Mesodermal cell (in vitro differentiated cells): Measurements from ENCODE around the gene EXOC3L2.
"Not testable (repeated sequence)": the region's sequence is repeated elsewhere in the genome, so short reads cannot be mapped to it uniquely, and the experiment has no call there.

Experiments used
- H3K27ac ChIP-seq: 2 replicates; pipeline ENCODE4 v1.7.0; 2013; ENCODE audit warnings: mild to moderate bottlenecking, low read depth, low read length, moderate library complexity; ENCODE audit not compliant: severe bottlenecking
- H3K36me3 ChIP-seq: 2 replicates; pipeline ENCODE4 v1.7.1; 2013; ENCODE audit warnings: mild to moderate bottlenecking, low read length, moderate library complexity; ENCODE audit not compliant: control insufficient read depth, insufficient read depth
- H3K4me1 ChIP-seq: one replicate; pipeline ENCODE4 v1.7.1; 2013; ENCODE audit warnings: mild to moderate bottlenecking, low read length; ENCODE audit not compliant: insufficient read depth, control insufficient read depth, poor library complexity, severe bottlenecking
- H3K4me3 ChIP-seq: 2 replicates; pipeline ENCODE4 v1.7.0; 2013; ENCODE audit warnings: low read length, control low read depth, mild to moderate bottlenecking; ENCODE audit not compliant: insufficient read depth, poor library complexity, severe bottlenecking; ENCODE audit errors: extremely low read depth
- H3K9me3 ChIP-seq: 2 replicates; pipeline ENCODE4 v1.7.1; 2013; ENCODE audit warnings: mild to moderate bottlenecking, low read length, moderate library complexity; ENCODE audit not compliant: control insufficient read depth
- WGBS, 2 experiments: methylation state at CpG; one replicate each; pipeline ENCODE4 v1.1.5; 2013; ENCODE audit warnings: missing lambda C conversion rate in 2 of 2; ENCODE audit not compliant: insufficient coverage in 2 of 2; 5-methylcytosine and 5-hydroxymethylcytosine counted together

Gene EXOC3L2

GRCh38 chr19:45245826-45246225 lies 619 bp upstream of the EXOC3L2 start:
- H3K27ac ChIP-seq, result peak overlapping the region; percentile 64
- H3K4me3 ChIP-seq, result peak overlapping the region; percentile 43
- 86 to 92% methylated on average over 4 of the region's 4 CpGs for WGBS, 2 experiments
- no peaks in the 10 kb centered on the region for H3K36me3 ChIP-seq
- H3K4me1 ChIP-seq, result peaks cover 37% of the 10 kb centered on the region
- no peaks in the 10 kb centered on the region for H3K9me3 ChIP-seq

- no peaks in the 10 kb centered on the region for H3K36me3 ChIP-seq
- H3K27ac ChIP-seq, result peak overlapping the region; percentile 64
- 54 to 62% methylated on average over 15 of the region's 15 CpGs for WGBS, 2 experiments
- peaks cover 37% of the 10 kb centered on the region for H3K4me1 ChIP-seq
- H3K4me3 ChIP-seq, result peak overlapping the region; percentile 43
- H3K9me3 ChIP-seq, result no peaks in the 10 kb centered on the region
Observed at GRCh38 chr19:45244133-45244794, 943 bp downstream of the EXOC3L2 start.

DNA sequence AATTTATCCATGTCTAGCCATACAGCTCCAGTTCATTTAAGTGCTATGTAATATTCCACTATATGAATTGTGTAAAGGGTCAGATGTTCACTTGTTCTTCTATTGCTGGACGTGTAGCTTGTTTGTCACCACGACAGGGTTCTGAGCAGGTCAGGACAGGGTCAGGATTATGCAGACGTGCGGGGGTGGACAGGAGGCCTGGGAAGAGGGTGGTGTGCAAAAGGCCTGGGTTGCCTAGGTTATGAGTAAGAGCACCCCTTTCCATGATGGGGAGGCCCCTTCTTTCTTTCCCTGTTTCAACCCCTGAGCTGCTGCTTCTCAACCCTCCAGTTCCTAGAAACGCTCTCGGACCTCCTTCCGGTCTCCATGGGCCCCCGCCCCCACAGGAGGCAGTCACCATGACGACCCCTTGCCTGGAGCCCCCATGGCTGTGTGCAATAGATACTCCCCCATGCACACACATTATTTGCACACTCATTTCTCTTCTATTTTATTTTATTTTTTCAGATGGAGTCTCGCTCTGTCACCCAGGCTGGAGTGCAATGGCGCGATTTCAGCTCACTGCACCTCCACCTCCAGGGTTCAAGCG lies 2.0 kb downstream of the EXOC3L2 start:
- peaks cover 9% of the 10 kb centered on the region for H3K36me3 ChIP-seq
- H3K9me3 ChIP-seq, result no peaks in the 10 kb centered on the region
- H3K4me1 ChIP-seq, result peaks cover 37% of the 10 kb centered on the region
- H3K27ac ChIP-seq, result no peak overlapping the region
- H3K4me3 ChIP-seq, result peak overlapping the region; percentile 2
- 87 to 92% methylated on average over 12 to 13 of the region's 13 CpGs for WGBS, 2 experiments

DNA sequence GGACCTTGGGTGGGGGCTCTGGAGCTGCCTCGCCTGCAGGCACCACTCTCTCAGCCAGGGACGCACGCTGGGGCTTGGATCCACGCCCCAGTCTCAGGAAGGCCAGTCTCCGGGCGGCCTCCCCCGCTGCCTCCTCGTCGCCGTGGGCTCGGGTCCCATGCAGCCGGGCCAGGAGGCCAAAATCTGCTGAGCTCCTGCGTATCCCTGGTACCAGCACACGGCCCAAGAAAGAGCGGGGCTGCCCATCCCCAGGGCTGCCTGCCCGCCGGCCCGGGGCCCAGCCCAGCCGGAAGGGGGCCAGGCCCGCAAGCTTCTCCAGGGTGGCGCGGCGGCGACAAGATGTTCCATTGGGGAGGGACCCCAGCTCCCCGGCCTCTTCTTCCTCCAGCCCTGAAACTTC lies 6.7 kb downstream of the EXOC3L2 start:
- Histone ChIP-seq H3K4me3 (no peak overlapping the region), H3K27ac (no peak overlapping the region), H3K36me3 (peaks cover 31% of the 10 kb centered on the region), H3K4me1 (peaks cover 19% of the 10 kb centered on the region), H3K9me3 (no peaks in the 10 kb centered on the region)
- WGBS, 2 experiments, result 94 to 97% methylated on average over 25 of the region's 25 CpGs

DNA sequence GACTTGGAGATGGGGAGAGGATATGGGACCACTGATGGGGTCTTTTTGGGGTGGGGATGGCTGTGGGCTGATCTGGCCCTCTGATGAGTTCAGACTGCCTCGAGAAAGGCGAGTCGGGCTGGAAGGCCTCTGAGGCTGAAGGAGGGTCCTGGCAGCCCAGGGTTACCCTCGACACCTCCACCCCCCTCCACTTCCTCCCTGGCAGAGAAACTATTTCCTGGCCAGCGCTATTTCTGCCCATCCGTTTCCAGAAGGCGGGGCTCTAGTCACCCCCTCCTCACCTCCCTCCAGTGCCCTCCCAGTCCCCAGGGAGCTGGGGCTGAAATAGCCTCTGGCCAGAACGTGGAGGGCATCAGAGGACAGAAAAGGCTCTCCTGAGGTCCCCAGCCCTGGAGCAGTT lies 9.7 kb downstream of the EXOC3L2 start:
- Histone ChIP-seq H3K4me1 (peaks cover 11% of the 10 kb centered on the region), H3K36me3 (peaks cover 50% of the 10 kb centered on the region), H3K9me3 (no peaks in the 10 kb centered on the region), H3K27ac (no peak overlapping the region), H3K4me3 (no peak overlapping the region)
- WGBS, 2 experiments, result 43% methylated on average over 7 of the region's 8 CpGs; no CpG with 5 or more reads in 1 of the 2 experiments

DNA sequence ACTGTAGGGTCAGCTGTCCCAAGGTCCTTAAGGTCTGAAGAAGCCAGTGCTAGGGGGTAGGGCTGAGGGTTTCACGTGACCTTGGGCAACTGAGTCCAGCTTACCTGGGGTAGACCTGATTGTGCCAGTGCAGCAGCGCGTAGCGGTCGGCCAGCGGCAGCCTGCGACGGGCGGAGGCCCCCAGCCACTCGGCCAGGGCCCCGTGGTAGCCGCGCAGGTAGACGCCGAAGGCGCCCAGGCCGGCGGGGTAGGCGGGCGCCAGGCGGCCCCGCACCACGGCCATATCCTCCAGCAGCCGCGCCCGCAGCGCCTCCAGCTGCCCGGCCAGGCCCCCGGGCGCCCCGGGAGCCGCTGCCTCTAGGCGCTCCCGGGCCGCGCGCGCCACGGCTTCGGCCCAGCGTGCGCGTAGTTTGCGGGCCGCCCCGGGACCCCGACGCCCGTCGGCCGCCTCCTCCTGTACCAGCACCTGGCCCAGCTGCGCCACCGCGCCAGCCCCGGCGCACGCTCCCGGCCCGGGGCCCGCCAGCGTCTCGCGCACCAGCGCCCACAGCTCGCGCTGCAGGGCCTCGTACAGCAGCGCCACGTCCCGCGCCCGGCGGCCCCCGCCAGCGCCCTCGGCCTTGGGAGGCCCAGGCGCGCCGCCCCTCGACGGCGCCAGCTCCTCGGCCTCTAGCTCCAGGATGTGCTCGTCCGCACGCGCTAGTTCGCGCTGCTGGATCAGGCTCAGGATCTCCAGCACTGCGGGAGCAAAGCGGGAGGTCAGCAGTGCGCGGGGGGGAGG lies 10.9 kb downstream of the EXOC3L2 start:
- no peak overlapping the region for H3K4me3 ChIP-seq

GRCh38 chr19:45231891-45232290 lies 13.3 kb downstream of the EXOC3L2 start:
- H3K9me3 ChIP-seq, result no peaks in the 10 kb centered on the region
- no peak overlapping the region for H3K27ac ChIP-seq
- peaks cover 11% of the 10 kb centered on the region for H3K4me1 ChIP-seq
- H3K36me3 ChIP-seq, result peaks cover 47% of the 10 kb centered on the region
- 89% methylated on average over 3 of the region's 3 CpGs for WGBS, 2 experiments
- no peak overlapping the region for H3K4me3 ChIP-seq

More for the DNA sequence above, 10.9 kb downstream of the EXOC3L2 start:
- WGBS, 2 experiments, result 96% methylated on average over 56 to 93 of the region's 93 CpGs
- Histone ChIP-seq H3K9me3 (no peaks in the 10 kb centered on the region), H3K36me3 (peaks cover 50% of the 10 kb centered on the region), H3K4me1 (peaks cover 11% of the 10 kb centered on the region), H3K27ac (no peak overlapping the region)

DNA sequence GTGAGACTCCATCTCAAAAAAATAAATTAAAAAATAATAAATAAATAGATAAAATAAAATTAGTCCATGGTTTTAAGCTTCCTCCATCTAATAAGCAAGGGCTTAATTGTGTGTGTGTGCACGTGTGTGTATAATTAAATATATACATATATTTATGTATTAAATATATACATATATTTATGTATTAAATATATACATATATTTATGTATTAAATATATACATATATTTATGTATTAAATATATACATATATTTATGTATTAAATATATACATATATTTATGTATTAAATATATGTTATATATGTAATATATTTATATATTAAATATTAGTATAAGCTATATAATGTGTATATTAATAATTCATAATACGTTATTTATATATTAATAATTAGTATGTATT lies 16.2 kb downstream of the EXOC3L2 start:
- peaks cover 59% of the 10 kb centered on the region for H3K36me3 ChIP-seq
- WGBS, 2 experiments, result no CpG with 5 or more reads among the region's 2 CpGs

DNA sequence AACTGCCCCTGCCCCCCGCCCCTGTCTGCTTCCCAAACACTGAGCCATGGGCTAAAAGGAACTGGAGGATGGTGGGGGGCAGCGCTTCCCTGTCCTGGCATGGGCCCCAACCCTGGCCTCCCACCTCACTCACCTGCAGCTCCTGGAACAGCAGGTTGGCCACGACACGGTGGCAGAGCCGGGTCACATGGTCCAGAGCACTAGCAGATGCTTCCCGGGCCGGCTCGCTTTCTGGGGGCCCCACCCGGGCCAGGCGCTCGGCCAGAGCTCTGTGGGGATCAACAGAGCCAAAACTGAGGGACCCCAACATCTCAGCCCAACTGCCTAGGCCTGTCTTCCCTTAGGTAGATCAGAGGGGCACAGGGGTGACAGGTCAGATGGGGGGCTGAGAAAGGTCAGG lies 20.6 kb downstream of the EXOC3L2 start:
- Histone ChIP-seq H3K27ac (no peak overlapping the region), H3K4me3 (no peak overlapping the region), H3K4me1 (no peaks in the 10 kb centered on the region), H3K36me3 (peaks cover 52% of the 10 kb centered on the region), H3K9me3 (no peaks in the 10 kb centered on the region)
- 90% methylated on average over 10 of the region's 11 CpGs; no CpG with 5 or more reads in 1 of the 2 experiments for WGBS, 2 experiments

More for the DNA sequence above, 16.2 kb downstream of the EXOC3L2 start:
- not testable (repeated sequence) for H3K4me3 ChIP-seq, H3K9me3 ChIP-seq, H3K27ac ChIP-seq
- peaks cover 11% of the 10 kb centered on the region for H3K4me1 ChIP-seq

- Histone ChIP-seq H3K4me1 (no peaks in the 10 kb centered on the region), H3K9me3 (no peaks in the 10 kb centered on the region), H3K36me3 (peaks cover 56% of the 10 kb centered on the region), H3K27ac (no peak overlapping the region), H3K4me3 (no peak overlapping the region)
- 94 to 97% methylated on average over 4 to 5 of the region's 5 CpGs for WGBS, 2 experiments
Observed at GRCh38 chr19:45223879-45224278, 21.3 kb downstream of the EXOC3L2 start.
